ENCODE results near the gene CEP57.

GRCh38 chr11:95816037-95816436 lies 25.7 kb downstream of the CEP57 start:
- TF ChIP-seq CTCF (IDR thresholded peaks at IDR 0.05), result no peak
- TF ChIP-seq POLR2A (IDR thresholded peaks at IDR 0.05), result no peak

Measured in heart left ventricle (tissue), 13 donors.